ENCODE data around the gene SLC14A1. TPM values are rescaled to one million over a fixed set of nuclear protein-coding genes. Genes with fewer than 3 reads are reported as not detected.

Gene SLC14A1
- total RNA-seq, 2 experiments from 2014 or later, result 0.26 to 0.74 TPM

GRCh38 chr18:45788861-45789260 lies 64.9 kb downstream of the SLC14A1 start:
- no peak overlapping the region for H3K4me3 Mint-ChIP-seq
- no peaks in the 10 kb centered on the region for H3K36me3 Mint-ChIP-seq (ENCODE audit: low read depth)
- no peak overlapping the region for H3K27ac Mint-ChIP-seq
- DNase-seq, result no peak
- intact Hi-C loops (cut with micrococcal nuclease), result no loop called here
- CTCF ChIA-PET, result interaction anchor here (0.8 kb wide), 1 partner anchor 18 kb away, joined by 4 read pairs; no protein-coding TSS in a partner anchor
- H3K27me3 Mint-ChIP-seq (ENCODE audit: low read depth), result no peaks in the 10 kb centered on the region
- peaks cover 5% of the 10 kb centered on the region for H3K4me1 Mint-ChIP-seq (ENCODE audit: low read depth)
- peaks cover 8% of the 10 kb centered on the region for H3K9me3 Mint-ChIP-seq

- no peak overlapping the region for H3K4me3 Mint-ChIP-seq
- no peak for DNase-seq
- no peaks in the 10 kb centered on the region for H3K27me3 Mint-ChIP-seq (ENCODE audit: low read depth)
- H3K27ac Mint-ChIP-seq, result no peak overlapping the region
- no peaks in the 10 kb centered on the region for H3K36me3 Mint-ChIP-seq (ENCODE audit: low read depth)
- intact Hi-C loops (cut with micrococcal nuclease), result no loop called here
- CTCF ChIA-PET, result interaction anchor here (0.6 kb wide), 2 partner anchors 15 to 47 kb away, joined by 3 read pairs; no protein-coding TSS in a partner anchor
- H3K9me3 Mint-ChIP-seq, result peaks cover 8% of the 10 kb centered on the region
- H3K4me1 Mint-ChIP-seq (ENCODE audit: low read depth), result no peaks in the 10 kb centered on the region
Measured at GRCh38 chr18:45792506-45793263, 68.7 kb downstream of the SLC14A1 start.

GRCh38 chr18:45793264-45793965 lies 69.4 kb downstream of the SLC14A1 start:
- peaks cover 2% of the 10 kb centered on the region for H3K27me3 Mint-ChIP-seq (ENCODE audit: low read depth)
- H3K27ac Mint-ChIP-seq, result no peak overlapping the region
- H3K36me3 Mint-ChIP-seq (ENCODE audit: low read depth), result no peaks in the 10 kb centered on the region
- no peak for DNase-seq
- no peaks in the 10 kb centered on the region for H3K4me1 Mint-ChIP-seq (ENCODE audit: low read depth)
- CTCF ChIA-PET, result no interaction called here
- peaks cover 8% of the 10 kb centered on the region for H3K9me3 Mint-ChIP-seq
- intact Hi-C loops (cut with micrococcal nuclease), result no loop called here
- H3K4me3 Mint-ChIP-seq, result no peak overlapping the region

GRCh38 chr18:45801416-45802004 lies 77.5 kb downstream of the SLC14A1 start:
- no peak for DNase-seq
- Mint-ChIP-seq H3K9me3 (peaks cover 3% of the 10 kb centered on the region), H3K4me3 (no peak overlapping the region), H3K4me1 (ENCODE audit: low read depth) (peaks cover 3% of the 10 kb centered on the region), H3K27me3 (ENCODE audit: low read depth) (peaks cover 8% of the 10 kb centered on the region), H3K27ac (no peak overlapping the region), H3K36me3 (ENCODE audit: low read depth) (peaks cover 8% of the 10 kb centered on the region)
- intact Hi-C loops (cut with micrococcal nuclease), result no loop called here
- CTCF ChIA-PET, result interaction anchor here (0.6 to 1.0 kb wide), 3 partner anchors 14 to 138 kb away, joined by 4 to 5 read pairs (median 4); no protein-coding TSS in a partner anchor

Other genes with a start within 250 kb of the SLC14A1 start
- gene SLC14A2, start 108.7 kb upstream of the SLC14A1 start, total RNA-seq, result not detected
- not detected for gene SIGLEC15, start 101.5 kb downstream of the SLC14A1 start, total RNA-seq
- gene EPG5, start 243.1 kb downstream of the SLC14A1 start, total RNA-seq, result 10 to 100 TPM; 18.3 to 21.2 TPM

All from activated naive CD4-positive, alpha-beta T cell treated with anti-CD3 and anti-CD28 coated beads for 36 hours (primary cell).